ENCODE data around the gene ADCY4.

The ADCY4 gene

DNA sequence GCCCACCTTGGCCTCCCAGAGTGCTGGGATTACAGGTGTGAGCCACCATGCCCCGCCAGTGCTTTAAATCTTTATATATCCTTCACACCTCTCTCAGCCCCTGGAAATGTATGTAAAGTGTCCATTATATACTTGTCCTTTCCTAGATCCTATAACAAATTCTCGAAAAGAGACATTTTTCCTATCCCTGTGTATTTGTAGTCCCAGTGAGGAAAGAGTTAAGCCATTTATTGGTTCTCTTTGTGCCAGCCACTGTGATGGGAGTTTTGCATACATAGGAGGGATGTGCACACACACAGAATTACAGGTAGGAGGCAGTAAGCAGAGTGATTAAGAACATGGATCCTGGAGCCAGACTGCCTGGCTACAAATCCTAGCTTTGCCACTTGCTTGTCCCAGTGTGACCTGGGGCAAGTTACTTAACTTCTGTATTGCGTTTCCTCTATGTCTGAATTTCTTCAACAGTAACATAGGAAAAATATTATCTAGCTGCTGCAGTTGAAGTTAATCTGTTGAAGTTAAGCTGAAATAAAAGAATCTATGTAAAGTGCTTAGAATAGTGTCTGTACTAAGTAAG, 61.4 kb downstream of the ADCY4 start:
- no peak for DNase-seq (ENCODE audit: low spot score)

DNA sequence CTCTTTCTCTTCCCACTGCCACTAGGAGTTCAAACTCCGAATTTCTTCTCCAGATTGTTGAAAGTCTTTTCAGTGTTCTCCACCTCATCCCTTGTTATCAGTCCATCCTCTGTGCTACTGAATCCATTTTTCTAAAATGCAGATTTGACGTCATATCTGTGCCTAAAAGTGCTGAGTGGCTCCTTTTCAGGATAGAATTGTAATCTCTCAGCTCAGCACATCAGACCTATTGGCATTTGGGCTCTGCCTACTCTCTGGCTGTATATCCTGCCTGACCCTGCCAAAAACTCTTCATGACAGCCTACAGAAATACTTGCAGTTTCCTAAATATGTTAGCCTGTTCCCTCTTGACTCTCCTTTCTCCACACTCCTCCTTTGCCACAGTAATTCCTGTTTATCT, 62.4 kb downstream of the ADCY4 start:
- no peak for DNase-seq (ENCODE audit: low spot score)

GRCh38 chr14:24271834-24272263, 63.0 kb downstream of the ADCY4 start:
- no peak for DNase-seq (ENCODE audit: low spot score)

GRCh38 chr14:24271134-24271833, 63.6 kb downstream of the ADCY4 start, which contains the start of gene RABGGTA:
Gene RABGGTA, minus strand, starts transcription at chr14:24271597. Its CDS starts 482 bp downstream, at chr14:24271115.
- peak; percentile 91 for DNase-seq (ENCODE audit: low spot score)

DNA sequence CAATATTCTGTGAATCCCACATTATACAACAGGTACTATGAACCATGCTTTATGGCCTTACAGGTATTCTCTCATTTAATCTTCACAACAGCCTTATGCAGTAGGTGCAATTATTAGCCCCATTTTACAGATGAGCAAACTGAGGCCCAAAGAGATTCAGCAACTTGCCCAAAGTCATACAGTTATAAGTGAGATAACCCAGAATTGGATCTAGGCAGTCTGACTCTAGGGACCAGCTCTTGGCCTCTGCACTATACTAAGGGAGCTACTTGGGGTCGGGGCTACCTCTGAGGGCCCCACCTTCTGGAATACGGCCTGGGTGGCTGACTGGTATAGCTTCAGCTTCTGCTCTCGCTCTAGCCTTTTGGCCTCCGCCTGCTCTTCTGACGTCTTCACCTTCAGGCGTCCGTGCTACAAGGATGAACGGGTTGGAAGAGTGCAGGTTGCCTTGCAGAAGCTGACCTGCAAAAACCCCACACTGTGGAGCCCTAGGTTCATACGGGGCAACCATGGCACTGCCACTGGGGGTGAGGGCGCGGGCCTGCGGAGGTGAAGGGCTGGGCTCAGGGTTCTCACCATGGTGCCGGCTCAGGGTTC, 64.2 kb downstream of the ADCY4 start:
- no peak for DNase-seq (ENCODE audit: low spot score)

- DNase-seq (ENCODE audit: low spot score): no peak
Measured at GRCh38 chr14:24269910-24270536, 64.8 kb downstream of the ADCY4 start.

DNA sequence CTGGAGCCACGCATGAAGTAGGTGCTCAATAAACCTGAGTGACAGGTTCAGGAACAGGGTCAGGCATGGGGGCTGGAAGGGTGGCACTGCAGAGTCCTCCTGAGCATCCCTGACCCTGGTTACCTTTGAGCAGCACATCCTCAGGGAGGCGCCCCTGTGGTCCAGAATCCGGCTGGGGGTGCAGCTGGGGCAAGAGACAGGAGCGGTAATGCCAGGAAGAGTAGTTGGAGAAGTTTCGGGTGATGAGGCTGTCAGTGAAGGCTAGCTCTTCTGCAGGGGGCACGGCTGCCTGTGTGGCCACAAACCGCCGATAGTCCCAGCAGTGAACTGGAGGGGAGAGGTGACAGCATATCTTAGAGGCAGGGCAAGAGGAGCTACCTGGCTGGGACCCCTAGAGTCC, 65.5 kb downstream of the ADCY4 start:
- no peak for DNase-seq (ENCODE audit: low spot score)

Data from left forelimb (tissue), 1 donor.